Measurements from ENCODE around the gene BATF.

BATF gene

DNA sequence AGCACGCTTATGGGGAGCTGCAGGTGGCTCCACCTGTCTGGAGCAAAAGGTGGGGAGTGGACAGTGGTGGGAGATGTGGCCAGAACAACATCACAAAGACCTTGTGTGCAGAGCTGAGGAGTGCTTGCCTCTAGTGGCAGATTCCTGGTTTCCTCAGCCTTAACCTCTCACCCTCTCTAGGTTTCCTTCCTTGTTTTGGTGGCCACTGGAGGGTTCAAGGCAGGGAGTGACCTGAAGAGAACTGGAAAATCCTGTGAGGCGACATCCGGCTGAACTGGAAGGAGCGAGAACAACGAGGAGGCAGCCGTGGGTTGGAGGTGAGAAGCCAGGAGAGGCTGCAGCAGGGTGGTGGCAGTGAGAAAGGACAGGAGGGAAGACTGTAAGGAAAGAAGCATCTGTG is 49.8 kb downstream of the BATF start:
- H3K9me3 Mint-ChIP-seq: no peaks in the 10 kb centered on the region
- peaks cover 4% of the 10 kb centered on the region for H3K27me3 Mint-ChIP-seq (ENCODE audit: low read depth)
- peaks cover 16% of the 10 kb centered on the region for H3K4me1 Mint-ChIP-seq (ENCODE audit: low read depth)
- no peak overlapping the region for H3K4me3 Mint-ChIP-seq
- no peaks in the 10 kb centered on the region for H3K36me3 Mint-ChIP-seq (ENCODE audit: low read depth)
- no peak overlapping the region for H3K27ac Mint-ChIP-seq

DNA sequence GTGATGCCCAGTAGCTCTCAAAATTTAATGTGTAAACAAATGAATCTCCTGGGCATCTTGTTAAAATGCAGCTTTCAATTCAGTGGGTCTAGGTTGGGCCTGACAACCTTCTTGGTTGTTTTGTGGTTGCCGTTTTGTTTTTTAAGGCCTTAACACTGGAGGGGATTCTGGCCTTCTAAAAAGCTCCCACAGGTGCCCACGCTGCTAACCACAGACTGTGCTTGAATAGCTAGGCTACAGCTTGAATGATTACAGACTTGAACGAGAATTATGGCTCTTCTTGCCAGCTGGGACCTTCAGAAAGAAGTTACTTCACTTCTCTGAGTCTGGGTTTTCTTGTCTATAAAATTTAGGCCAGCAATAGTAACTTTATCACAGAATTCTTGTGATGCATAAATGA is 54.8 kb downstream of the BATF start:
- H3K9me3 Mint-ChIP-seq: no peaks in the 10 kb centered on the region
- peak overlapping the region; percentile 87 for H3K4me3 Mint-ChIP-seq
- H3K27ac Mint-ChIP-seq: no peak overlapping the region
- H3K4me1 Mint-ChIP-seq (ENCODE audit: low read depth): peaks cover 20% of the 10 kb centered on the region
- peaks cover 10% of the 10 kb centered on the region for H3K27me3 Mint-ChIP-seq (ENCODE audit: low read depth)
- H3K36me3 Mint-ChIP-seq (ENCODE audit: low read depth): no peaks in the 10 kb centered on the region

DNA sequence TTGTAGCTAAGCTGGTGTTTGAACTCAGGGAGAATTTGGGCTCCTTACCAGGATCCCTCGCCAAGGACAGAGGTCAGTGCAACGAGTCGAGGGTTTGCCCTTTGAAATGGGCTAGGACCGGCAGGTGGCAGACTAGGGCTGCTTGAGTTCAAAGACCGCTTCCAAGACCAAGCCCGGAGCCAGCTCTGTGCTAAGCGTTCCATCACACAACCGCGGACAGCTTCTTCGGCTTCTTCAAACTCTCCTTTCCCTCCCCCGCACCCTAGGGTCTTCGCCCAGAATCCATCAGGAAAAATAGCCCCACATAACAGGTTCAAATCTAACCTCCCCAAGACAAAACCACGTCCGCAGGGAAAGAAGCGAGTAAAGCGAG is 55.4 kb downstream of the BATF start:
- Mint-ChIP-seq H3K27me3 (ENCODE audit: low read depth) (peaks cover 10% of the 10 kb centered on the region), H3K9me3 (no peaks in the 10 kb centered on the region), H3K36me3 (ENCODE audit: low read depth) (no peaks in the 10 kb centered on the region), H3K4me3 (peak overlapping the region; percentile 87), H3K27ac (peak overlapping the region; percentile 69), H3K4me1 (ENCODE audit: low read depth) (peaks cover 20% of the 10 kb centered on the region)

DNA sequence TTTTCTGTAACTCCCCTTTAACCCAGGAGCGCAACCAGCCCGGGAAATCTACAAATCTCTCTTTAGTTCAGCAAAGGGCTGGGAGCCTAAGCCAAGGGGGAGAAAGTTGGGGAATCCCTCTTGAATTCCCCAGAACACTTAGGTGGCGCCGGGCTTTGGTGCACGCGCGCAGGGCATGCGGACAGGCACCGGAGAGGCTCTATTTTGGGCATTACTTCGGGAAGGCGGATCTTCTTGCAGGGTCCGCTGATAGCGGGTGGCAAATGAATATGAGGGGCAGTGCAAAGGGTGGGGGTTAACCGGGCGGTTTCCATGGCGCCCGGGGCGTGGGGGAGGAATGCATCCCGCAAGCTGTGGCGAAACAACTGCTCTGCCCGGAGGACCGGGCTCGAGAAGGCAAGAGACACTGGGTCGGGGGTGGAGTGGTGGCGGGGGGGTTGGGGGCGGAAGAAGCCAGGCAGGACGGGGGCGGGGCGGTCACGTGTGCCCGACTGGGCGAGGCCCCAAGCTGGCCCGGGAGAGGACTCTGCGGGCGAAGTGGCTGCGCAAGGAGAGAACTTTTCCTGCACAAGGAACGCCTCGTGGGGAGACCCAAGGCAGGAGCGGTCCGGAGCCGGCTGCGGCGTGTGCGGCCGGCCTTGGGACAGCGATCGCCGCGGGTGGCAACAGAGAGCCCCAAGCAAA is 56.0 kb downstream of the BATF start, which contains the start of gene FLVCR2:
Gene FLVCR2 (plus strand): TSS at position 519 of the 684 bp plus-strand sequence. CDS start 353 bp downstream, outside the sequence.
- H3K27ac Mint-ChIP-seq: peak within 1 kb of the TSS; percentile 69
- peaks cover 20% of the 10 kb centered on the region for H3K4me1 Mint-ChIP-seq (ENCODE audit: low read depth)
- H3K9me3 Mint-ChIP-seq: no peaks in the 10 kb centered on the region
- peak within 1 kb of the TSS; percentile 87 for H3K4me3 Mint-ChIP-seq
- H3K36me3 Mint-ChIP-seq (ENCODE audit: low read depth): no peaks in the 10 kb centered on the region
- H3K27me3 Mint-ChIP-seq (ENCODE audit: low read depth): peaks cover 10% of the 10 kb centered on the region

DNA sequence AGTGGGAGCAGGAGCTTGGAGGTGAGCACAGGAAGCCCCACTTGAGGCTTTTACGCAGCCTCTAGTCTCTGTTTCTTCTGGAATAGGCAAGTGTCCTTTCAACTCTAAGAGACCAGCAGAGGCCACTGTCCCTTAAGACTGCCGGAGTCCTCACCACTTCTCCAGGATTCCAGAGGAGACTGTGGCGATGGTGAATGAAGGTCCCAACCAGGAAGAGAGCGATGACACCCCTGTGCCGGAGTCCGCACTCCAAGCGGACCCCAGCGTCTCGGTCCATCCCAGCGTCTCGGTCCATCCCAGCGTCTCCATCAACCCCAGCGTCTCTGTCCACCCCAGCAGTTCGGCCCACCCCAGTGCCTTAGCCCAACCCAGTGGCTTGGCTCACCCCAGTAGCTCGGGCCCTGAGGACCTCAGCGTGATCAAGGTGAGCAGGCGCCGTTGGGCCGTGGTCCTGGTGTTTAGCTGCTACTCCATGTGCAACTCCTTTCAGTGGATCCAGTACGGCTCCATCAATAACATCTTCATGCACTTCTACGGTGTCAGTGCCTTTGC is 56.6 kb downstream of the BATF start:
- Mint-ChIP-seq H3K4me1 (ENCODE audit: low read depth) (peaks cover 20% of the 10 kb centered on the region), H3K27ac (no peak overlapping the region), H3K27me3 (ENCODE audit: low read depth) (peaks cover 10% of the 10 kb centered on the region), H3K4me3 (peak overlapping the region; percentile 87), H3K36me3 (ENCODE audit: low read depth) (no peaks in the 10 kb centered on the region), H3K9me3 (no peaks in the 10 kb centered on the region)

DNA sequence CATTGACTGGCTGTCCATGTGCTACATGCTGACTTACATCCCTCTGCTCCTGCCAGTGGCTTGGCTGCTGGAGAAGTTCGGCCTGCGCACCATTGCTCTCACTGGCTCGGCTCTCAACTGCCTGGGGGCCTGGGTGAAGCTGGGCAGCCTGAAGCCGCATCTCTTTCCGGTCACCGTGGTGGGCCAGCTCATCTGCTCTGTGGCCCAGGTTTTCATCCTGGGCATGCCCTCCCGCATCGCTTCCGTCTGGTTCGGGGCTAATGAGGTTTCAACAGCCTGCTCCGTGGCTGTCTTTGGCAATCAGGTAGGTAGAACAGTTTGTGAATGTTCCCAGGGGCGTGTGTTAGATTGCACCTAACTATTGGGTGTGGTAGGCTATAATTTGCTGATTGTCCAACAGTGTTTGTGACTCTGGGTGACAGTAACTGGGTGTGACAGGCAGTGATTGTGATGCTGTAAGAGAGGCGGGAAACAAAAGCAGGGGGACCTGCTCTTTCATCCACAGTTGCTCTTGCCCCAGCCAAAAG is 57.1 kb downstream of the BATF start:
- Mint-ChIP-seq H3K4me3 (peak overlapping the region; percentile 87), H3K36me3 (ENCODE audit: low read depth) (no peaks in the 10 kb centered on the region), H3K27ac (no peak overlapping the region), H3K27me3 (ENCODE audit: low read depth) (peaks cover 10% of the 10 kb centered on the region), H3K9me3 (no peaks in the 10 kb centered on the region), H3K4me1 (ENCODE audit: low read depth) (peaks cover 20% of the 10 kb centered on the region)

DNA sequence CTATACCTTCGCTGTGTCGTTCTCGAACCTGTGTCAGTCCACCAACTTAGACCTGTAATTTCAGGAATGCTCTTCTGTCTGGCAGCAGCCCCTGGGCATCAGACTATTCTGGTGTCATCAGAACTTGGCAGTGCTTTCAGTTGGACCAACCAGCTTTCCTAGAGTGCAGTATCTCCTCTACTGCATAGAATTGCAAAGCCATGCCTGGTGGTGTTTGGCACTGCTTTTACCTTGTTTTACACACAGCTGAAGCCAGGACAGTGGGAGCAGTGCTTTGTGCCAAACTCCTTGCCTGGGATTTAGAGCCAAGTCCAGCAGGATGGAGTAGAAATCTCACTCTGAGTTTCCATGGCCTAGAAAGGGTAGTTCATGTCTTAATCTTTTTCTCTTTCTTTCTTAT is 57.6 kb downstream of the BATF start:
- no peaks in the 10 kb centered on the region for H3K9me3 Mint-ChIP-seq
- H3K27ac Mint-ChIP-seq: no peak overlapping the region
- no peak overlapping the region for H3K4me3 Mint-ChIP-seq
- H3K27me3 Mint-ChIP-seq (ENCODE audit: low read depth): peaks cover 6% of the 10 kb centered on the region
- H3K36me3 Mint-ChIP-seq (ENCODE audit: low read depth): no peaks in the 10 kb centered on the region
- H3K4me1 Mint-ChIP-seq (ENCODE audit: low read depth): peaks cover 20% of the 10 kb centered on the region

DNA sequence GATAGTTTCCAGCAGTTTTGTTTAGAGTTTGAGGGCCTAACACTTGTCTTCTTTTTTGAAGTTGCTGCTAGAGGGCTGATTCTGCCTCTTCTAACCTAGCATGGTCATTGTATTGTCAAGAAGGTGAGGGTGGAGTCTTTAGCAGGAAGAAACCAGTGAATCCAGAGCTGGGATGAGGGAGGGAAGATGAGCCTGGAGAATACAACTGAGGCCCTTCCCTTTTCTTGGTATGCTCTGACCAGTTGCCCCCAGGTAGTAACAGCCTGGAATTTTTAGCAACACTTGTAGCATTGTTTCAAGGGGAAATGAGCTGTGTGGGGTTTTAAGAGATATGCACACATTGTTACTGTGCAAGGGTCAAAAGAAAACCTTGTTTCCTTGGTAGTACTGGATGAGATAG is 65.1 kb downstream of the BATF start:
- no peak overlapping the region for H3K27ac Mint-ChIP-seq
- no peaks in the 10 kb centered on the region for H3K36me3 Mint-ChIP-seq (ENCODE audit: low read depth)
- H3K4me1 Mint-ChIP-seq (ENCODE audit: low read depth): no peaks in the 10 kb centered on the region
- H3K27me3 Mint-ChIP-seq (ENCODE audit: low read depth): no peaks in the 10 kb centered on the region
- H3K9me3 Mint-ChIP-seq: no peaks in the 10 kb centered on the region
- no peak overlapping the region for H3K4me3 Mint-ChIP-seq

DNA sequence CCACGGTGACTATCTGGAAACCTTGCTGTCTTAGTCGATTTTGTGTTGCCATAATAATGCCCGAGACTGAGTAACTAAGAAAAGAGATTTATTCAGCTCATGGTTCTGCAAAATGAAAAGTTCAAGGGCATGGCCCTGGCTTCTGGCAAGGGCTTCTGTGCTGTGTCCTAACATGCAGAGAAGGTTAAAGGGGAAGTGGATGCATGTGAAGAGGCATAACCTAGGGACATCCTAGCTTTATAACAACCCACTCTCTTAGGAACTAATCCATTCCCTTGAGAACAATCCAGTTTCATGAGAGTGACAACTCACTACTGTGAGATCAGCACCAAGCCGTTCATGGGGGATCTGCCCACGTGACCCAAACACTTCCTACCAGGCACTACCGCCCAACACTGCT is 67.7 kb downstream of the BATF start:
- Mint-ChIP-seq H3K4me1 (ENCODE audit: low read depth) (no peaks in the 10 kb centered on the region), H3K27me3 (ENCODE audit: low read depth) (no peaks in the 10 kb centered on the region), H3K27ac (no peak overlapping the region), H3K4me3 (no peak overlapping the region), H3K9me3 (no peaks in the 10 kb centered on the region), H3K36me3 (ENCODE audit: low read depth) (peaks cover 2% of the 10 kb centered on the region)

DNA sequence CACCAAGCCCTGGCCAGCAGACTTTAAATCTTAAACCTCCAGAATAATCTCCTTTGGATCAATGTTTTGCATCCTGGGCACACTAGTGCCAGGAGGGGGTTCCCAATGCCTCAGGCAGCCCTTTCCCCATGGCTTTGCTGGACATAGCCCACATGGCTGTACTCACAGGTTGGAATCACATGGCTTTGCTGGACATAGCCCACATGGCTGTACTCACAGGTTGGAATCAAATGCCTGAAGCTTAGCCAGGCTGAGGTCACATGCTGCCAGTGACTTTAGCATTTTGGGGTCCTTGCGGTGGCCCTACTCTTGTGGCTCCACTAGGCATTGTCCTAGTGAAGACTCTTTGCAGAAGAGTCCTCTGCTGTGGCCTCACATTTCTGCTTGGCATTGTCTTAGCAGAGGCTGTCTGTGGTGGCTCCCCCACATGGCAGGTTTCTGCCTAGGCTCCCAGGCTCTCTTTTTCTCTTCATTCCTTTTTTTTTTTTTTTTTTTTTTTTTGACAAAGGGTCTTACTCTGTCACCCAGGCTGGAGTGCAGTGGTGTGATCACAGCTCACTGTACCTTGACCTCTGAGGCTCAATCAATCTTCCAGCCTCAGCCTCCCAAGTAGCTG is 69.2 kb downstream of the BATF start:
- H3K4me1 Mint-ChIP-seq (ENCODE audit: low read depth): no peaks in the 10 kb centered on the region
- H3K9me3 Mint-ChIP-seq: no peaks in the 10 kb centered on the region
- peaks cover 2% of the 10 kb centered on the region for H3K36me3 Mint-ChIP-seq (ENCODE audit: low read depth)
- no peak overlapping the region for H3K4me3 Mint-ChIP-seq
- no peak overlapping the region for H3K27ac Mint-ChIP-seq
- H3K27me3 Mint-ChIP-seq (ENCODE audit: low read depth): no peaks in the 10 kb centered on the region

DNA sequence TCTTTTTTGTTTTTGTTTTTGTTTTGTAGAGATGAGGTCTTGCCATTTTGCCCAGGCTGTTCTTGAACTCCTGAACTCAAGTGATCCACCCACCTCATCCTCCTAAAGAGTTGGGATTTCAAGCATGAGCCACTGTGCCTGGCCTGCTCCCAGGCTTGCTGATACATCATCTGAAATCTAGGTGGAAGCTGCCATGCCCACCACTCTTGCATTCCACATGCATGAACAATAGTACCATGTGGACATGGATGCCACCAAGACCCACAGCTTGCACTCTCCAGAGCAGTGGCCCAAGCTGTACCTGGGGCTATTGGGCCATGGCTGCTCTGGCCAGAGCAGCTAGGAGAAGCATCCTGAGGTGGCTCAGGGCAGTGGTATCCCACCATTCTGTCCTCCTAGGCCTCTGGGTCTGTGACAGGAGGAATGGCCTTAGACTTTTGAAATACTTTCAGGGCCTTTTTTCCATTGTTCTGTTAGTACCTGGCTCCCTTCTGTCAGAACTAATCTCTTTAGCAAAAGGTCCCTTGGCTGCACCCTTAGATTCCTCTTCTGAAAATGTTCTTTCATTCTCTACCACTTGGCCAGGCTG is 69.8 kb downstream of the BATF start:
- Mint-ChIP-seq H3K27me3 (ENCODE audit: low read depth) (no peaks in the 10 kb centered on the region), H3K27ac (no peak overlapping the region), H3K4me3 (no peak overlapping the region), H3K4me1 (ENCODE audit: low read depth) (no peaks in the 10 kb centered on the region), H3K36me3 (ENCODE audit: low read depth) (peaks cover 2% of the 10 kb centered on the region), H3K9me3 (no peaks in the 10 kb centered on the region)

DNA sequence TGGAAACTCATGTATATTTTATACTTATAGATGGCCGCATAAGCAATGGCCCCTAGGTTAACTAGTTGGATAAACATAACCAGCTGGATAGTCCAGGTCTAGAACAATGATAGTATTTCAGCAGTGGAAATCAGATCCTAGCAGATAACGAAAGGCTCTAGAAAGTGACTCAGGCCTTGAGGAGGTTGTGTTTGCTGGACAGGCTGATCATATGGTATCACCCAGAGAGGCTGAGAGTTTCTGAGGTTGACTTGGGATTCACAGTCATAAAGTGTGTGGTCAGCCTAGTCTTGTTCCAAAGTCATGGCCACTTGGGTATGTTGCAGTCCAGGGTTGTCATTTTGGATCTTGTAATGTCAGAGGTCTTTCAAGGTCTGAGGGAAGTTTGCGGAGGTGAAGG is 73.0 kb downstream of the BATF start:
- peaks cover 2% of the 10 kb centered on the region for H3K36me3 Mint-ChIP-seq (ENCODE audit: low read depth)
- no peaks in the 10 kb centered on the region for H3K9me3 Mint-ChIP-seq
- H3K27ac Mint-ChIP-seq: no peak overlapping the region
- H3K4me1 Mint-ChIP-seq (ENCODE audit: low read depth): no peaks in the 10 kb centered on the region
- H3K27me3 Mint-ChIP-seq (ENCODE audit: low read depth): peaks cover 3% of the 10 kb centered on the region
- no peak overlapping the region for H3K4me3 Mint-ChIP-seq
